ENCODE results near the gene SKIC8.

The SKIC8 gene

GRCh38 chr15:78321786-78322185, 22.4 kb upstream of the SKIC8 start:
- no peak for DNase-seq

- DNase-seq: no peak
Observed at GRCh38 chr15:78321041-78321570, 21.7 kb upstream of the SKIC8 start.

- DNase-seq: peak; percentile 8
Observed at GRCh38 chr15:78320183-78320582, 20.8 kb upstream of the SKIC8 start.

- no peak for DNase-seq
Observed at GRCh38 chr15:78319588-78319987, 20.2 kb upstream of the SKIC8 start.

- peak; percentile 1 for DNase-seq
Observed at GRCh38 chr15:78317145-78317836, 17.9 kb upstream of the SKIC8 start.

- no peak for DNase-seq
Observed at GRCh38 chr15:78316283-78317083, 17.1 kb upstream of the SKIC8 start.

GRCh38 chr15:78315686-78316282, 16.4 kb upstream of the SKIC8 start:
- DNase-seq: peak; percentile 6

- DNase-seq: no peak
Observed at GRCh38 chr15:78314181-78314581, 14.8 kb upstream of the SKIC8 start.

- DNase-seq: no peak
Observed at GRCh38 chr15:78313383-78313782, 14.0 kb upstream of the SKIC8 start.

- no peak for DNase-seq
Observed at GRCh38 chr15:78312957-78313356, 13.5 kb upstream of the SKIC8 start.

GRCh38 chr15:78312536-78312935, 13.1 kb upstream of the SKIC8 start:
- no peak for DNase-seq

- DNase-seq: no peak
Observed at GRCh38 chr15:78311292-78311691, 11.9 kb upstream of the SKIC8 start.

- DNase-seq: peak; percentile 64
Observed at GRCh38 chr15:78308422-78309032, 9.1 kb upstream of the SKIC8 start.

- DNase-seq: no peak
Observed at GRCh38 chr15:78307976-78308375, 8.6 kb upstream of the SKIC8 start.

GRCh38 chr15:78306176-78306774, 6.9 kb upstream of the SKIC8 start:
- DNase-seq: no peak

GRCh38 chr15:78304216-78305066, 5.0 kb upstream of the SKIC8 start:
- DNase-seq: no peak

GRCh38 chr15:78302579-78303312, 3.3 kb upstream of the SKIC8 start:
- no peak for DNase-seq

GRCh38 chr15:78301828-78302227, 2.4 kb upstream of the SKIC8 start:
- no peak for DNase-seq

GRCh38 chr15:78301326-78301725, 1.9 kb upstream of the SKIC8 start:
- DNase-seq: no peak

- DNase-seq: no peak
Observed at GRCh38 chr15:78292219-78292618, 7.2 kb downstream of the SKIC8 start.

GRCh38 chr15:78291698-78292097, 7.7 kb downstream of the SKIC8 start:
- DNase-seq: no peak

All from NCI-H345 (cell line).